ENCODE results near the gene LRIG1. TPM values are rescaled to one million over a fixed set of nuclear protein-coding genes. Genes with fewer than 3 reads are reported as not detected.

LRIG1 gene
- total RNA-seq, 1 experiment from 2014 or later, result 2.2 TPM

DNA sequence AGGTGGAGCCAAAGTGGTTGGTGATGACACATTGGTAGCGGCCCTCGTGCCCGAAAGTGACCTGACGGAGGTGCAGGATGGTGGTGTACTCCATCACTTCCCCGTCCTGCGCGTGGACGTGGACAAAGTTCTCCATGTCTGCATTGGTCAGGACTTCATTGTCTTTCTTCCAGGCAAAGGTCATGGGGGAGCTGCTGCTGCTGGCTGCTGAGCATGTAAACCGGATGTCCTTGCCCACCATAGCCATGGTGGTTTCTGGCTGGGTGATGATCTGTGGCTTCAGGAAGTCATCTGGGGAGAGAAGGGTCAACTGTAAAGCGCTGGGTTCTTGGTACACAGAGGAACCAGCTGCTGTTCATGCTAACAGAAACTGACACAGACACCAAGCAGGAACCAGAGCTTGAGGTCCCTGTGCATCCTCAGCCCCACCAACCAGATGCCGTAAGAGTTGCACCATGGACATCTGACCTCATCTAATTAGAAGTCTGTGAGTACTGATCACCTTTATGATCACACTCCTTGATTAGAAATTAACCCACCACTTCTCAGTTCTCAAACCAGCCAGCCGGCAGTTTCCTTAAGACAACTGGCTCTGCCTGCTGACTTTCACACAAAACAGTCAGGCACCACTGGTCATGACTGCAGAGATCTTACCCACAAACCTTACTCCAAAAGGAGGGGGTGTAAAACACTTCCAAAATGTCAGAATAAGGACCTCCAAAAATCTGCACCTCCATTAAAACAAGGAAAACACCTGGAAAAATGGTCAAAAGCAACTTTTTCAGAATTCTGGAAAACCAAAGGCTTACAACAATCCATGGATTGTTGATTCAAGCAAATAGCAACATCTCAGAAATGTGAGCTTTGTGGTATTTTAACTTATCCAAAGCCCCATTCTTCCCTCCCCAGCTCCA is 114.6 kb downstream of the LRIG1 start:
- ChIA-PET CTCF (no interaction called here), POLR2A (ENCODE audit: unreplicated experiment) (no interaction called here)
- no peaks in the 10 kb centered on the region for H3F3A ChIP-seq (ENCODE audit: low read length, unreplicated experiment)
- ATAC-seq (no peak), DNase-seq (no peak)
- no peaks in the 10 kb centered on the region for H3K4me1 ChIP-seq (ENCODE audit: insufficient read depth, low read length)
- H4K20me1 ChIP-seq (ENCODE audit: low read length), result no peaks in the 10 kb centered on the region
- H3K4me3 ChIP-seq (ENCODE audit: low read length), result no peak overlapping the region
- H3K4me2 ChIP-seq (ENCODE audit: low read length), result no peak overlapping the region
- no peaks in the 10 kb centered on the region for H3K9me3 ChIP-seq (ENCODE audit: low read length)
- no TSS peak for BruUV-seq (replicated peaks)
- TF ChIP-seq, protein P1, sequence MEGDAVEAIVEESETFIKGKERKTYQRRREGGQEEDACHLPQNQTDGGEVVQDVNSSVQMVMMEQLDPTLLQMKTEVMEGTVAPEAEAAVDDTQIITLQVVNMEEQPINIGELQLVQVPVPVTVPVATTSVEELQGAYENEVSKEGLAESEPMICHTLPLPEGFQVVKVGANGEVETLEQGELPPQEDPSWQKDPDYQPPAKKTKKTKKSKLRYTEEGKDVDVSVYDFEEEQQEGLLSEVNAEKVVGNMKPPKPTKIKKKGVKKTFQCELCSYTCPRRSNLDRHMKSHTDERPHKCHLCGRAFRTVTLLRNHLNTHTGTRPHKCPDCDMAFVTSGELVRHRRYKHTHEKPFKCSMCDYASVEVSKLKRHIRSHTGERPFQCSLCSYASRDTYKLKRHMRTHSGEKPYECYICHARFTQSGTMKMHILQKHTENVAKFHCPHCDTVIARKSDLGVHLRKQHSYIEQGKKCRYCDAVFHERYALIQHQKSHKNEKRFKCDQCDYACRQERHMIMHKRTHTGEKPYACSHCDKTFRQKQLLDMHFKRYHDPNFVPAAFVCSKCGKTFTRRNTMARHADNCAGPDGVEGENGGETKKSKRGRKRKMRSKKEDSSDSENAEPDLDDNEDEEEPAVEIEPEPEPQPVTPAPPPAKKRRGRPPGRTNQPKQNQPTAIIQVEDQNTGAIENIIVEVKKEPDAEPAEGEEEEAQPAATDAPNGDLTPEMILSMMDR (conservative IDR thresholded peaks at IDR 0.05; ENCODE audit: low read depth, low read length), result no peak
- TF ChIP-seq EZH2 (IDR thresholded peaks at IDR 0.05; ENCODE audit: low read length, unreplicated experiment) (no peak), EZH2phosphoT487 (IDR thresholded peaks at IDR 0.05; ENCODE audit: borderline replicate concordance, low read length) (no peak)
- no peaks in the 10 kb centered on the region for H3K36me3 ChIP-seq (ENCODE audit: low read depth, low read length)
- no peaks in the 10 kb centered on the region for H3K79me2 ChIP-seq (ENCODE audit: low read length)
- H3K9me2 ChIP-seq (replicated peaks; ENCODE audit: low read length), result no peaks in the 10 kb centered on the region
- H3K27me3 ChIP-seq (ENCODE audit: low read length), result no peaks in the 10 kb centered on the region
- H3K9ac ChIP-seq (ENCODE audit: low read length), result no peak overlapping the region
- H2AFZ ChIP-seq (ENCODE audit: low read length), result no peak overlapping the region
- no peak overlapping the region for H3K27ac ChIP-seq (ENCODE audit: low read length)
- intact Hi-C loops (cut with micrococcal nuclease), result no loop called here

DNA sequence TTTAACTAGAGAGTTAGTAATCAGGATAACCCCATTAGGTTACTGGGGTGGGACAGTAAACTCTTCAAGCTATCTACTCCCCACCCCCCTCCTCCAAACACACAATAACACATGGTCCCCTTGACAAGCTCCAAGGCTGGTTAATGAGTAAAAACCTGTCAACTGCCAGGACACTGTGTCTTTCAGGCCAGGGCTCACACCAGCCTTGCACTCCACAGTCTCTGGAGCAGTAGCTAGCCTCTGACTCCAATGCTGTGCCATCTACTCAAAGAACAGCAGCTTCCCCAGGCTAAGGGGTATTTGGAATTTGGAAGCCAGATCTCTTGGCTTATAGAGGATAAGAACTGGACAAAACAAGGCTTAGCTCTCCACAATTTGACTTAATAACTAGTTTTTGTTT is 115.8 kb downstream of the LRIG1 start:
- ATAC-seq (no peak), DNase-seq (no peak)
- Histone ChIP-seq H3K79me2 (ENCODE audit: low read length) (no peaks in the 10 kb centered on the region), H3F3A (ENCODE audit: low read length, unreplicated experiment) (no peaks in the 10 kb centered on the region), H2AFZ (ENCODE audit: low read length) (no peak overlapping the region), H3K36me3 (ENCODE audit: low read depth, low read length) (no peaks in the 10 kb centered on the region), H3K9me2 (replicated peaks; ENCODE audit: low read length) (no peaks in the 10 kb centered on the region), H3K27ac (ENCODE audit: low read length) (no peak overlapping the region), H3K4me2 (ENCODE audit: low read length) (no peak overlapping the region), H3K9ac (ENCODE audit: low read length) (no peak overlapping the region), H3K4me1 (ENCODE audit: insufficient read depth, low read length) (no peaks in the 10 kb centered on the region), H3K27me3 (ENCODE audit: low read length) (no peaks in the 10 kb centered on the region), H3K9me3 (ENCODE audit: low read length) (no peaks in the 10 kb centered on the region), H3K4me3 (ENCODE audit: low read length) (no peak overlapping the region), H4K20me1 (ENCODE audit: low read length) (no peaks in the 10 kb centered on the region)
- intact Hi-C loops (cut with micrococcal nuclease), result no loop called here
- no TSS peak for BruUV-seq (replicated peaks)
- ChIA-PET CTCF (no interaction called here), POLR2A (ENCODE audit: unreplicated experiment) (no interaction called here)
- no peak for TF ChIP-seq EZH2phosphoT487 (IDR thresholded peaks at IDR 0.05; ENCODE audit: borderline replicate concordance, low read length)
- TF ChIP-seq EZH2 (IDR thresholded peaks at IDR 0.05; ENCODE audit: low read length, unreplicated experiment), result no peak
- TF ChIP-seq, protein P1 (conservative IDR thresholded peaks at IDR 0.05; ENCODE audit: low read depth, low read length), result no peak

Measured in PC-3 (cell line).